ENCODE measurements around the gene AADACL4. TPM values are rescaled to one million over a fixed set of nuclear protein-coding genes. Genes with fewer than 3 reads are reported as not detected.
"Not testable (repeated sequence)": the region's sequence is repeated elsewhere in the genome, so short reads cannot be mapped to it uniquely, and the experiment has no call there.

Gene AADACL4
- polyA plus RNA-seq, 1 donor: not detected

GRCh38 chr1:12709696-12710095 is 65.8 kb downstream of the AADACL4 start:
- DNase-seq (ENCODE audit: low read depth): no peak

- DNase-seq (ENCODE audit: low read depth): no peak
Observed at GRCh38 chr1:12711536-12711935, 67.7 kb downstream of the AADACL4 start.

DNA sequence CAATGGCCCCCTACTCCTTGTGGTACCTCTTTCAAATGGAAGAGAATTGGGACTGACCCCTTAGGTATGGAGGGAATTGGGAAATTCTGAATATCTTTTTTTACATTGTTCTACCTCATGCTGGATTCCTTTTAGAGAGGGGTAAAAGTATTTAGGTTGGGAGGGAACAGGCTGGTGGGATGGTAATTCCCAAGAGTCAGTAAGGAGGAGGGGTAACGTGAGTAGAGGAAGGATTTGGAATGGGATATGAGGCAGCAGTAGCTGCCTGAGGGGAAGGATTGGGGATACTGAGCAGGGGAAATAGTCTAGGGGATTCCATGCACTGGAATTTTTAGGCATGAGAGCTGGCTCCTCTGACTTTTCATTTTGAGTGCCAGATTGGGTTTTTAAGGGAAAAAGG is 68.2 kb downstream of the AADACL4 start:
- DNase-seq (ENCODE audit: low read depth): no peak

DNA sequence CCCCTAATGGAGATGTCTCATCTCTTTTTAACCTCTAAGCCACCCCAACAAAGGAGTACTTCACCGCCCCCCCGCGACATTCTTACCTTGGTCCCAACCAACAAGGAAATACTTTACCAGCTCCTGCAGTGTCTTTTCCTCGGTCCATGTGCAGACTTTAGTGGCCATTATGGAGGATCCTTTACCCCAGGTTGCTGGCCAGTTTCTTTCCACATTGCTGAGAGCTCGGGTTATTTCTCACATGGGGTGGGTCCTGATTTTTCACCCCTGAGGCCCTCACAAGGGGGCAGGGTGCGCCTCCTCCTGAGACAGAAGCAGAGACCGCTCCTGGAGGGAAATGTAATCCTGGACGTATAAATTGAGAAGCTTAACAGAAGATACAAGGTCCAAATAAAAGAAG is 69.0 kb downstream of the AADACL4 start:
- DNase-seq (ENCODE audit: low read depth): no peak

- not testable (repeated sequence) for DNase-seq (ENCODE audit: low read depth)
Observed at GRCh38 chr1:12713651-12714050, 69.8 kb downstream of the AADACL4 start.

GRCh38 chr1:12714710-12715475 is 71.0 kb downstream of the AADACL4 start:
- no peak for DNase-seq (ENCODE audit: low read depth)

DNA sequence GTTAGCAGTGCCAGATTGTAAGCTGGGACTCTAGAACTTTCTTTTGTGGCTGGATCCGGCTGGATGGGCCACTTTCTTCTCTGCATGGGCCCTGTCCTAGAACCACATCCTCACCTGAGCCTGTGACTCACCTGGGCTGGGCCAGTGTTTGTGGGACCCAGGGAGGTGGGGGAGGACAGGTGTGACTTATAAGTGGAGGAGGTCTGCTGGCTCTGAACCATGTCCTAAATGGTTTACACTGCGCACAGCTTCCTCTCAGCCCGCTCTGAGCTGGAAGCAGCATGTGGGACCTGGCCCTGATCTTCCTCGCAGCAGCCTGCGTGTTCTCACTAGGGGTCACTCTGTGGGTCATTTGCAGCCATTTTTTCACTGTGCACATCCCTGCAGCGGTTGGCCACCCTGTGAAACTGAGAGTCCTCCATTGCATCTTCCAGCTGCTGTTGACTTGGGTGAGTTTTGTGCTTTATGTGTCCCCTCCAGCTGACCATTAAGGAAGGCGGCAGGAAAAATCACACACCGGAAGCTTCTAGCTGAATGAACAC is 72.1 kb downstream of the AADACL4 start, which contains the start of gene AADACL3:
Gene AADACL3, plus strand, starts transcription at position 215 of the 542 bp plus-strand sequence. Its CDS starts 67 bp downstream, at position 282.
- no peak for DNase-seq (ENCODE audit: low read depth)

Other genes with a start within 250 kb of the AADACL4 start
- 13.2 TPM for gene DHRS3, start 25.9 kb upstream of the AADACL4 start, polyA plus RNA-seq (ENCODE audit: insufficient read length)
- not detected for gene AADACL3, start 72.0 kb downstream of the AADACL4 start, polyA plus RNA-seq (ENCODE audit: insufficient read length)
- gene CFAP107, start 102.1 kb downstream of the AADACL4 start, polyA plus RNA-seq (ENCODE audit: insufficient read length): 0.99 TPM
- not detected for gene PRAMEF12, start 129.7 kb downstream of the AADACL4 start, polyA plus RNA-seq (ENCODE audit: insufficient read length)
- not detected for gene PRAMEF1, start 147.3 kb downstream of the AADACL4 start, polyA plus RNA-seq (ENCODE audit: insufficient read length)
- not detected for gene PRAMEF11, start 187.3 kb downstream of the AADACL4 start, polyA plus RNA-seq (ENCODE audit: insufficient read length)
- gene HNRNPCL1, start 204.6 kb downstream of the AADACL4 start, polyA plus RNA-seq (ENCODE audit: insufficient read length): not detected
- not detected for gene PRAMEF2, start 213.0 kb downstream of the AADACL4 start, polyA plus RNA-seq (ENCODE audit: insufficient read length)
- not detected for gene PRAMEF4, start 242.1 kb downstream of the AADACL4 start, polyA plus RNA-seq (ENCODE audit: insufficient read length)

Data from forelimb muscle (tissue), 1 donor.